ENCODE results near the gene ZNF579. TPM values are rescaled to one million over a fixed set of nuclear protein-coding genes. Genes with fewer than 3 reads are reported as not detected.

The ZNF579 gene
- total and polyA plus RNA-seq, 8 donors, result 3.1 to 13.0 (median 9.9) TPM

DNA sequence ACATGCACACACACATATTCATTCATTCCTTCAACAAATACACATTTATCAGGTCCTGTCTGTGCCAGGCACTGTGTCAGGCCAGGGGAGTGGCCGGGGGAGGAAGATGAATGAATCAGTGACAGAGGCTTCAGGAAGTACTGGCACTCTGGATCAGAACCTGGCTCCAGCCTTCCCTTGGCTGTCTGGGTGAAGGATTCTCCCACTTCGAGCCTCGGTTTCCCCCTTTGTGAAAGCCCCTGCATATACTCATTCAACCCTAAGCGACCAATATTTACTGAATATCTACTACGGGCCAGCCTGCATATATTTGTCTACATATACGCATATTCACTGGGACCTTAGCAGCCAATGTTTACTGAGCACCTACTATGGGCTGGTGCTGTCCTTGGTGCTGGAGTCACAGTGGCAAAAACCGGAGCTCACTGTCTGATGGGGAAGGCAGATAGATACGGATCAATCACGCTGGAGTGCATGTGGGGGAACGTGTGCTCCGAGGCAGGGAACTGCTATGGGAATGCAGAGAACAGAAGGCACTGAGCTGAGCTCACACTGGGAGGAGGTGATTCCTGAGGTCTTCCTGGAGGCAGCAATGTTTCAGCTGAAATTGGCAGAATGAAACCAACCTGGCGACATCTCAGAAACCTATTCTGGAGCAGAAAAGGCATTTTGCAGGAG, 636 bp upstream of the ZNF579 start:
- H3K27me3 ChIP-seq, result peaks cover 0 to 9% (median 0%) of the 10 kb centered on the region in 3 donors
- H3K9me3 ChIP-seq, result no peaks in the 10 kb centered on the region
- no peak for TF ChIP-seq POLR2A (IDR thresholded peaks at IDR 0.05)
- no peak for TF ChIP-seq CTCF (IDR thresholded peaks at IDR 0.05)
- no peak for TF ChIP-seq POLR2AphosphoS5 (IDR thresholded peaks at IDR 0.05)
- no peak for TF ChIP-seq EP300 (IDR thresholded peaks at IDR 0.05)
- peaks cover 30 to 47% (median 41%) of the 10 kb centered on the region in 4 donors for H3K4me1 ChIP-seq
- peaks cover 16 to 31% (median 29%) of the 10 kb centered on the region in 4 donors for H3K36me3 ChIP-seq
- peak overlapping the region; percentile 73 to 95 (median 82) for H3K4me3 ChIP-seq
- peak; percentile 40 to 43 for DNase-seq
- peak overlapping the region; percentile 92 to 96 (median 93) for H3K27ac ChIP-seq
- WGBS, 5 donors, result 13 to 29% (median 20%) methylated on average over 10 to 12 of the region's 12 CpGs
- intact Hi-C loops (cut with DNase I; ENCODE audit: low total_unique reads), result no loop called here

DNA sequence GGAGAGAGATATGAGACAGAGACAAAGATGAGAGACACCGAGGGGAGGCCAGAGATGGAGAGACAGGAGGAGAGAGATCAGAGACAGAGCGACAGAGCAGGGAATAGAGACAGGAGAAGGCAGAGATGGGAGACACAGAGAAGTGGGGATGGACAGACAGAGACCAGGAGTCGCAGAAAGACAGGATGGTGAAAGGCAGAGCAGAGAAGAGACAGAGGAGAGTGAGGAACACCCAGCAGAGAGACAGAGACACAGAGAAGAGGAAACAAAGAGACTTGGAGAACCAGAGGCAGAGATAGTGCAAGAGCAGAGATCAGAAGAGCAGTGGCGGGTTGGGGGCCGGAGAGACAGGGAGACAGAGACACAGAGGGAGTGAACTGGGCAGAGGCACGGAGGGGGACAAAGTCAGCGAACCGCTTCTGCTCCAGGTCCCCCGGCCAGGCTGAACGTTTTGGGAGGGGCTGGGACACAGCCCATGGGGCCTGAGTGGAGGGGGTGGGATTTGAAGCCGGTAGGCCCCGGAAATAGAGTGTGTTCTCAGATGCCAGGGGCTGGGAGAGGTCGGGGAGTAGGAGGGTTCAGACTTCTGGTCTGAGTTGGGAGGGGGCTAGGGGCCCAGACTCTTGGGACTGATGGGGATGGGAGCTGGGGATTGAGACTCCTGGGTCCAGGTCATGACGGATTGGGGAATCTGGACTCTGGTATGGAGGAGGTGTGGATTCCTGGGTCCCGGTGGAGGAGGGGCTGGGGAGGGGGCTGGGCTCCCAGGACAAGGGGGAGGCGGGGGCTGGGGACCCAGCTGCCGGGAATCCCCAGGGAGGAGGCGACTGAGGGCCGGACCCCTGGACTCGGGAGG, 654 bp downstream of the ZNF579 start:
- TF ChIP-seq POLR2AphosphoS5 (IDR thresholded peaks at IDR 0.05), result no peak
- no peak for TF ChIP-seq CTCF (IDR thresholded peaks at IDR 0.05)
- no peak for TF ChIP-seq EP300 (IDR thresholded peaks at IDR 0.05)
- TF ChIP-seq POLR2A (IDR thresholded peaks at IDR 0.05), result no peak
- intact Hi-C loops (cut with DNase I; ENCODE audit: low total_unique reads), result no loop called here
- WGBS, 5 donors, result 4 to 11% (median 10%) methylated on average over 15 to 20 of the region's 20 CpGs
- Histone ChIP-seq H3K27me3 (no peaks in the 10 kb centered on the region), H3K9me3 (no peaks in the 10 kb centered on the region), H3K27ac (peak overlapping the region; percentile 92 to 96 (median 93)), H3K4me3 (peak overlapping the region; percentile 73 to 95 (median 82)), H3K4me1 (peaks cover 20 to 35% (median 31%) of the 10 kb centered on the region in 4 donors), H3K36me3 (peaks cover 16 to 31% (median 29%) of the 10 kb centered on the region in 4 donors)
- peak in 1 of 2 donors; percentile 72 for DNase-seq

DNA sequence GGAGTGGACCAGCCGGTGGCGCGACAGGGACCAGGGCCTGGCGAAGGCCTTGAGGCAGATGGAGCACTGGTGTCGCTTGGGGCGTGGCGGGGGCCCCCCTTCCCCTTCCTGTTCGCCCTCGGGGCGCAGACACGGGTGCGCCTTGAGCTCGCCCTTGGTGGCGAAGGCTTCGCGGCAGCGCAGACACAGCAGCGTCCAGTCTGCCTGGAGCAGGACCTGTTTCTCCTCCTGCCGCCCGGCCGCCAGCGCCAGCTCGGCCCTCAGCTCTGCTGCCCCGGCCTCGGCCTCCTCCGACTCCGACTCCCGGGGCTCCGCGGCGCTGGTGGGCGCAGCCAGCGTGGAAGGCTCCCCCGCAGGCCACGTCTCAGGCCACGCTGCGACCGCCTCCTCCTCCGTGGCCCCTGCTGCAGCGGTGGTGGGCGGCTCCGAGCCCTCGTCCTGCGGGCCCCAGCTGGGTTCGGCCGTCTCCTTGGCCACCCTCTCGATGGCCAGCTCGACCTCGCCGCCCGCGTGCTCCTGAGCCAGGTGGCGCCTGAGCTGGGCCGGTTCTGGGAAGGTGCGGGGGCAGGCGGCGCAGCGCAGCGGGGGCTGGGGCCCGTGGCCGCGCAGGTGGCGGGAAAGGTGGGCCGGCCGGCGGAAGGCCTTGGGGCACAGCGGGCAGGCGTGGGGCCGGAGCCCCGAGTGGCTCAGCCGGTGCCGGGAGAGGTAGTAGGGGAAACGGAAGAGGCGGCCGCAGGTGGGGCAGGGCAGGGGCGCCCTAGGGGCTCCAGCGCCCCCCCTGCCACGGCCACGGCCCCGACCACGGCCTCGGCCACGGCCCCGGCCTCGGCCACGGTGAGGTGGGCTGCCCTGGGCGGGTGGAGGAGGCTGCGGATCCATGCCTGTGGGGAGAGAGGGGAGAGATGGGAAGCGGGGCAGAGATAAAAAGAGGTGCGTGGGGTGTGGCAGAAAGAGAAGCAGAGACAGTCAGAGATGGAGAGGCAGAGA, 1.6 kb downstream of the ZNF579 start:
- no peaks in the 10 kb centered on the region for H3K9me3 ChIP-seq
- H3K27me3 ChIP-seq, result no peaks in the 10 kb centered on the region
- WGBS, 5 donors, result 84 to 89% (median 88%) methylated on average over 72 to 90 of the region's 90 CpGs
- H3K4me1 ChIP-seq, result peaks cover 20 to 35% (median 31%) of the 10 kb centered on the region in 4 donors
- H3K4me3 ChIP-seq, result peak overlapping the region; percentile 73 to 95 (median 82)
- H3K36me3 ChIP-seq, result peaks cover 16 to 31% (median 29%) of the 10 kb centered on the region in 4 donors
- intact Hi-C loops (cut with DNase I; ENCODE audit: low total_unique reads), result no loop called here
- TF ChIP-seq EP300 (IDR thresholded peaks at IDR 0.05) (no peak), CTCF (IDR thresholded peaks at IDR 0.05) (no peak), POLR2A (IDR thresholded peaks at IDR 0.05) (no peak), POLR2AphosphoS5 (IDR thresholded peaks at IDR 0.05) (no peak)
- peak in 1 of 2 donors; percentile 9 for DNase-seq
- peak overlapping the region in 4 of 5 donors; percentile 92 to 96 (median 94) for H3K27ac ChIP-seq

Measured in stomach (tissue), 9 donors.